Thyroid gland (tissue), 4 donors: ENCODE results near the gene RNF13. TPM values are rescaled to one million over a fixed set of nuclear protein-coding genes. Genes with fewer than 3 reads are reported as not detected.
"Not testable (repeated sequence)": the region's sequence is repeated elsewhere in the genome, so short reads cannot be mapped to it uniquely, and the experiment has no call there.

ENCODE experiments used
- DNase-seq, 2 donors: peaks; one replicate each; pipeline ENCODE4 v3.0.0-alpha.2; 2019
- H3K27ac ChIP-seq, 3 donors: fragments of 200-600 bp; sonication (generic); 1 replicate in 2 of 3; 2 replicates in 1 of 3; pipeline ENCODE4 v1.5.1; 2016 to 2019; ENCODE audit warnings: mild to moderate bottlenecking in 1 of 3, moderate library complexity in 1 of 3
- H3K27me3 ChIP-seq: fragments of 200-600 bp; sonication (generic); one replicate; pipeline ENCODE4 v1.5.1; 2019
- H3K36me3 ChIP-seq, 2 donors: fragments of 200-600 bp; sonication (generic); one replicate each; pipeline ENCODE4 v1.5.1; 2016 to 2019
- H3K4me1 ChIP-seq, 2 donors: fragments of 200-600 bp; sonication (generic); one replicate each; pipeline ENCODE4 v1.5.1; 2017 to 2019
- H3K4me3 ChIP-seq, 3 donors: fragments of 200-600 bp; sonication (generic); replicated peaks in 1 of 3; 1 replicate in 2 of 3; 2 replicates in 1 of 3; pipeline ENCODE4 v1.5.1; 2016; ENCODE audit warnings: mild to moderate bottlenecking in 1 of 3
- H3K9me3 ChIP-seq: fragments of 200-600 bp; sonication (generic); one replicate; pipeline ENCODE4 v1.5.1; 2017
- POLR2A ChIP-seq, 2 donors: fragments of 450-650 bp; IDR thresholded peaks; one replicate each; pipeline ENCODE4 v1.6.1; 2017; ENCODE audit warnings: antibody characterized with exemption in 2 of 2, mild to moderate bottlenecking in 2 of 2, moderate library complexity in 1 of 2
- WGBS, 2 donors: methylation state at CpG; one replicate each; pipeline ENCODE4 v1.1.5; 2017; 5-methylcytosine and 5-hydroxymethylcytosine counted together
- intact Hi-C: fragments of 100-400 bp; cut with DNase I; formaldehyde crosslinking; loops from one replicate; pipeline ENCODE4 v1.15.1; 2023
- total RNA-seq, 4 donors: library from RNA; depleted of rRNA; stranded (reverse); fragments of >200 nt; gene quantifications; one replicate each; pipeline ENCODE4 v1.2.3, GENCODE V29; 2016
- TF ChIP-seq, protein P1 (sequence below), 6 experiments: fragments of 200-600 bp in 3 of 6; fragments of 450-650 bp in 3 of 6; sonication (generic) in 3 of 6; IDR thresholded peaks; one replicate each; pipeline ENCODE4 v1.5.1; 2016 to 2019; ENCODE audit warnings: antibody characterized with exemption in 6 of 6, mild to moderate bottlenecking in 2 of 6, inconsistent platforms in 1 of 6, moderate library complexity in 1 of 6

Gene RNF13
- total RNA-seq, 4 donors from 2014 or later = 106 to 161 (median 127) TPM

DNA sequence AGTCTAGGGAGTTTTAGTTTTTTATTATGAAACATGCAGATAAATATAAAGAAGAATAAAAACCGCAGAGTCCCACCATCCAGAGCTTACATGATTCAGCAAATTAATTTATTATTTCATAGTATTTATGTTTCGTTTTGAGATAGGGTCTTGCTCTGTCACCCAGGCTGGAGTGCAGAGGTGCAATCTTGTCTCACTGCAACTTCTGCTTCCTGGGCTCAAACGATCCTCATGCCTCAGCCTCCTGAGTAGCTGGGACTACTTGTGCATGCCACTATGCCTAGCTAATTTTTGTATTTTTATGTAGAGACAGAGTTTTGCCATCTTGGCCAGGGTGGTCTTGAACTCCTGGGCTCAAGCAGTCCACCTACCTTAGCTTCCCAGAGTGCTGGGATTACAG is 13.6 kb downstream of the RNF13 start:
- intact Hi-C loops = no loop called here
- DNase-seq = no peak

DNA sequence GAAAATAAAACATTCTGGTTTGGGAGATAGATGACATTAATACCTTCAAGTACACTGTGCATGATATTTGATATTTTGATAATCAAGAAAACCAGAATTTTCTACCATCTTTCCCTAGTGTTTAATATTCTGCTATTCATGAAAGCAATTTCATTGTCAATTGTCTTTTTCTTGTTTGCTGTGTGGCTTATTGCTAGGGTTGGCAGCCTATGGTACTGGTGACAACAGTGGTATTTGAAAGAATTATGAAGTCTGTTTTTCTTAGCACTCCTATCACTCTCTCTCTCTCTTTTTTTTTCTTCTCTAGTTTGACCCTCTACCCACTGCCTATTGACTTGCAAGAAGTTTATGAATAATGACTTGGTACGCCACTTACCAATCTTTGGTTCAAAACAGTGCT is 15.4 kb downstream of the RNF13 start:
- H3K27ac ChIP-seq = no peak overlapping the region

More for the DNA sequence above, 13.6 kb downstream of the RNF13 start:
- no peaks in the 10 kb centered on the region for H3K36me3 ChIP-seq
- H3K27ac ChIP-seq = no peak overlapping the region
- no peaks in the 10 kb centered on the region for H3K9me3 ChIP-seq
- H3K27me3 ChIP-seq = no peaks in the 10 kb centered on the region
- no peak overlapping the region for H3K4me3 ChIP-seq
- H3K4me1 ChIP-seq = no peaks in the 10 kb centered on the region
- WGBS, 2 donors = 90 to 91% methylated on average over 3 of the region's 3 CpGs
- TF ChIP-seq POLR2A (IDR thresholded peaks at IDR 0.05) = no peak
- TF ChIP-seq, protein P1, sequence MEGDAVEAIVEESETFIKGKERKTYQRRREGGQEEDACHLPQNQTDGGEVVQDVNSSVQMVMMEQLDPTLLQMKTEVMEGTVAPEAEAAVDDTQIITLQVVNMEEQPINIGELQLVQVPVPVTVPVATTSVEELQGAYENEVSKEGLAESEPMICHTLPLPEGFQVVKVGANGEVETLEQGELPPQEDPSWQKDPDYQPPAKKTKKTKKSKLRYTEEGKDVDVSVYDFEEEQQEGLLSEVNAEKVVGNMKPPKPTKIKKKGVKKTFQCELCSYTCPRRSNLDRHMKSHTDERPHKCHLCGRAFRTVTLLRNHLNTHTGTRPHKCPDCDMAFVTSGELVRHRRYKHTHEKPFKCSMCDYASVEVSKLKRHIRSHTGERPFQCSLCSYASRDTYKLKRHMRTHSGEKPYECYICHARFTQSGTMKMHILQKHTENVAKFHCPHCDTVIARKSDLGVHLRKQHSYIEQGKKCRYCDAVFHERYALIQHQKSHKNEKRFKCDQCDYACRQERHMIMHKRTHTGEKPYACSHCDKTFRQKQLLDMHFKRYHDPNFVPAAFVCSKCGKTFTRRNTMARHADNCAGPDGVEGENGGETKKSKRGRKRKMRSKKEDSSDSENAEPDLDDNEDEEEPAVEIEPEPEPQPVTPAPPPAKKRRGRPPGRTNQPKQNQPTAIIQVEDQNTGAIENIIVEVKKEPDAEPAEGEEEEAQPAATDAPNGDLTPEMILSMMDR (IDR thresholded peaks at IDR 0.05) = no peak

DNA sequence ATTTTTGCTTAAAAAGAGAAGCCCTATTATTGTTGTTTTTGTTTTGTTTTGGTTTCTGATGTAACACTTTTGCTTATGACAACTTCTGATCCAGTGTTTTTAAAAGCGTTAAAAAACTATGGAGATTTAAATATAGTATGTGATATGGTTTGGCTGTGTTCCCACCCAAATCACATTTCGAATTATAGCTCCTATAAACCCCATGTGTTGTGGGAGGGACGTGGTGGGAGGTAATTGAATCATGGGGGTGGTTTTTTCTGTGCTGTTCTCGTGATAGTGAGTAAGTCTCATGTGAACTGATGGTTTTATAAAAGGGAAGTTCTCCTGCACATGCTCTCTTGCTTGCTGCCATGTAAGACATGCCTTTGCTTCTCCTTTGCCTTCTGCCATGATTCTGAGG is 16.6 kb downstream of the RNF13 start:
- H3K36me3 ChIP-seq, DNase-seq, H3K4me3 ChIP-seq, H3K27me3 ChIP-seq, intact Hi-C loops, H3K27ac ChIP-seq, H3K4me1 ChIP-seq, H3K9me3 ChIP-seq: not testable (repeated sequence)
- WGBS, 2 donors = 94 to 98% methylated on average over 4 of the region's 4 CpGs

More for the DNA sequence above, 15.4 kb downstream of the RNF13 start:
- WGBS, 2 donors = 53 to 98% methylated on average over 1 of the region's 1 CpG
- no peaks in the 10 kb centered on the region for H3K27me3 ChIP-seq
- no peak for DNase-seq
- TF ChIP-seq POLR2A (IDR thresholded peaks at IDR 0.05) = no peak
- TF ChIP-seq, protein P1 (IDR thresholded peaks at IDR 0.05) = no peak
- H3K4me3 ChIP-seq = no peak overlapping the region
- no peaks in the 10 kb centered on the region for H3K4me1 ChIP-seq
- intact Hi-C loops = no loop called here
- H3K36me3 ChIP-seq = no peaks in the 10 kb centered on the region
- H3K9me3 ChIP-seq = no peaks in the 10 kb centered on the region

DNA sequence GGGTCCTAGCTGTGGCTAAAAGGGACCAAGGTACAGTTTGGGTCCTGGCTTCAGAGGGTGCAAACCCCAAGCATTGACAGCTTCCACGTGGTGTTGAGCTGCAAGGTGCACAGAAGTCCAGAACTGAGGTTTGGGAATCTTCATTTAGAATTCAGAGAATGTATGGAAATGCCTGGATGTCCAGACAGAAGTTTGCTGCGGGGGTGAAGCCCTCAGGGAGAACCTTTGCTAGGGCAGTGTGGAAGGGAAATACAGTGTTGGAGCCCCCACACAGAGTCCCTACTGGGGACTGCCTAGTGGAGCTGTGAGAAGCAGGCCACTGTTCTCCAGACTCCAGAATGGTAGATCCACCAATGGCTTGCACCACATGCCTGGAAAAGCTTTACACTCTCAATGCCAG is 17.9 kb downstream of the RNF13 start:
- intact Hi-C loops = no loop called here

DNA sequence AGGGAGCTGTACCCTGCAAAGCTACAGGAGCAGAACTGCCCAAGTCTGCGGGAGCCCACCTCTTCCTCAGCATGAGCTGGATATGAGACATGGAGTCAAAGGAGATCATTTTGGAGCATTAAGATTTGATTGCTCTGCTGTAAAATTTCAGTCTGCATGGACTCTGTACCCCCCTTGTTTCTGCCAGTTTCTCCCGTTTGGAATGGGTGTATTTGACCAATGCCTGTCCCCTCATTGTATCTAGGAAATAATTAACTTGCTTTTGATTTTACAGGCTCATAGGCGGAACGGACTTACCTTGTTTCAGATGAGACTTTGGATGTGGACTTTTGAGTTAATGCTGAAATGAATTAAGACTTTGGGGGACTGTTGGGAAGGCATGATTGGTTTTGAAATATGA is 18.3 kb downstream of the RNF13 start:
- Histone ChIP-seq H3K4me3 (no peak overlapping the region), H3K27ac (no peak overlapping the region), H3K36me3 (no peaks in the 10 kb centered on the region), H3K27me3 (no peaks in the 10 kb centered on the region), H3K4me1 (no peaks in the 10 kb centered on the region), H3K9me3 (no peaks in the 10 kb centered on the region)
- intact Hi-C loops = no loop called here
- WGBS, 2 donors = 93 to 94% methylated on average over 4 of the region's 4 CpGs
- no peak for DNase-seq
- TF ChIP-seq POLR2A (IDR thresholded peaks at IDR 0.05) = no peak
- TF ChIP-seq, protein P1 (IDR thresholded peaks at IDR 0.05) = no peak

More for the DNA sequence above, 17.9 kb downstream of the RNF13 start:
- no peak for DNase-seq
- Histone ChIP-seq H3K36me3 (no peaks in the 10 kb centered on the region), H3K4me3 (no peak overlapping the region), H3K9me3 (no peaks in the 10 kb centered on the region), H3K4me1 (no peaks in the 10 kb centered on the region), H3K27me3 (no peaks in the 10 kb centered on the region), H3K27ac (no peak overlapping the region)
- TF ChIP-seq POLR2A (IDR thresholded peaks at IDR 0.05) = no peak
- TF ChIP-seq, protein P1 (IDR thresholded peaks at IDR 0.05) = no peak
- 89 to 100% methylated on average over 2 of the region's 2 CpGs for WGBS, 2 donors

DNA sequence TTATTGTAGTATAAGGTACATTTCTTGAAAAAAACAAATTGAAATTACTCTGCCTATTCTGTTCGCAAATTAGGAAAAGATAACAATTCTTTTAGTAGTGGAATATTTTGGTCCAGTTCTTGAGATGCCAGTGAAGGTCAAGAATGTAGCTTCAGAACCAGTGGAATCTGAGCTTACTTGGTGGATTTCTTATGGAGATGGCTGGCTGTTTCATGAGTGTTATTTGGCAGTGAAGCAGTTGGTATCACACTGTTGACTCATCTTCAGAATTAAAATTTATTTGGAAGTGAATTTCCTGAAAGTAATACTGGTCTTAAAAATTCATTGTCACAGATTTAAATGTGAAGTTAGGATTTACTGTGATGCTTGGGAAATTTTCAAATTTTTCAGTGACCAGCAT is 19.1 kb downstream of the RNF13 start:
- Histone ChIP-seq H3K9me3 (no peaks in the 10 kb centered on the region), H3K27me3 (no peaks in the 10 kb centered on the region), H3K36me3 (no peaks in the 10 kb centered on the region), H3K4me1 (no peaks in the 10 kb centered on the region), H3K27ac (no peak overlapping the region), H3K4me3 (no peak overlapping the region)
- DNase-seq = no peak
- no peak for TF ChIP-seq POLR2A (IDR thresholded peaks at IDR 0.05)
- TF ChIP-seq, protein P1 (IDR thresholded peaks at IDR 0.05) = no peak
- intact Hi-C loops = no loop called here
- 93 to 98% methylated on average over 1 of the region's 1 CpG for WGBS, 2 donors
